Pancreas (tissue), 10 donors: ENCODE data around the gene PRPH. TPM values are rescaled to one million over a fixed set of nuclear protein-coding genes. Genes with fewer than 3 reads are reported as not detected.

Experiments used
- ATAC-seq, 4 donors: fragments of 200-7000 bp; cut with Tn5 transposase; one replicate each; pipeline versions ENCODE4 v1.8.0 to v1.9.1; 2020; ENCODE audit warnings: mild to moderate bottlenecking in 4 of 4, moderate library complexity in 4 of 4
- DNase-seq, 6 donors: peaks; one replicate each; pipeline ENCODE4 v3.0.0-alpha.2; 2020
- FAIRE-seq: peaks from 2 replicates; lab custom pipeline; 2012; peaks lifted over from hg19 to GRCh38; lab: Jason Lieb, UNC
- H3K27ac ChIP-seq, 4 donors: fragments of 200-600 bp; sonication (generic); 1 replicate in 3 of 4; 2 replicates in 1 of 4; pipeline versions ENCODE4 v1.5.0 to v1.8.0; 2020
- H3K27me3 ChIP-seq, 4 donors: fragments of 200-600 bp; one replicate each; pipeline ENCODE4 v1.8.0; 2021
- H3K36me3 ChIP-seq, 3 donors: fragments of 200-600 bp; sonication (generic) in 1 of 3; one replicate each; pipeline versions ENCODE4 v1.5.0 to v1.8.0; 2020 to 2021
- H3K4me1 ChIP-seq, 3 donors: fragments of 200-600 bp; one replicate each; pipeline ENCODE4 v1.8.0; 2021
- H3K4me3 ChIP-seq, 4 donors: fragments of 200-600 bp; sonication (generic) in 2 of 4; one replicate each; pipeline versions ENCODE4 v1.5.0 to v1.8.0; 2020 to 2021
- H3K9me3 ChIP-seq, 4 donors: fragments of 200-600 bp; one replicate each; pipeline ENCODE4 v1.8.0; 2021
- WGBS, 2 donors: extraction: QIAGEN DNeasy Blood & Tissue Kit; methylation state at CpG; one replicate each; pipeline ENCODE4 v1.1.7; 2013; 5-methylcytosine and 5-hydroxymethylcytosine counted together
- intact Hi-C, 3 donors: fragments of 100-400 bp; cut with DNase I; formaldehyde crosslinking; loops; one replicate each; pipeline versions ENCODE4 v1.11.1 to v1.14.2; 2022
- polyA plus RNA-seq, 2 donors: library from polyadenylated mRNA; stranded (reverse); fragments of 200-250 nt; gene quantifications; one replicate each; pipeline ENCODE4 v1.2.3, GENCODE V29; 2013
- total RNA-seq, 6 donors: library from RNA; stranded (reverse); fragmentation: NEBNext Ultra II Directional in 4 of 6; extraction: Animal tissue kit (Norgen Biotek cat#: 25700) in 4 of 6; gene quantifications; one replicate each; pipeline versions ENCODE4 v1.2.1 to v1.2.4, GENCODE V29; 2021 to 2023
- TF ChIP-seq, protein P1 (sequence below), 4 donors: fragments of 200-600 bp; sonication (generic) in 3 of 4; IDR thresholded peaks; one replicate each; pipeline versions ENCODE4 v1.5.0 to v1.8.0; 2021; ENCODE audit warnings: antibody characterized with exemption in 4 of 4
- donor health status: healthy with polysubstance abuse.
- donor health status: DM: no; HTN: no; CAD: no; lungs with moderate emphysema.
- donor health status: DM: no; HTN: no; CAD: no.
- donor health status: control.
- donor health status: control.
- donor health status: Bipolar disorder and iron deficiency.
- donor health status: DM: yes; HTN: yes; CAD: no.
- donor health status: DM: no; HTN: no; CAD: no.
- donor health status: DM: no; HTN: no; CAD: no.
- donor health status: DM: yes; HTN: yes; CAD: no.

PRPH gene
- total and polyA plus RNA-seq, 8 donors, result 0.44 to 18.7 (median 1.1) TPM

DNA sequence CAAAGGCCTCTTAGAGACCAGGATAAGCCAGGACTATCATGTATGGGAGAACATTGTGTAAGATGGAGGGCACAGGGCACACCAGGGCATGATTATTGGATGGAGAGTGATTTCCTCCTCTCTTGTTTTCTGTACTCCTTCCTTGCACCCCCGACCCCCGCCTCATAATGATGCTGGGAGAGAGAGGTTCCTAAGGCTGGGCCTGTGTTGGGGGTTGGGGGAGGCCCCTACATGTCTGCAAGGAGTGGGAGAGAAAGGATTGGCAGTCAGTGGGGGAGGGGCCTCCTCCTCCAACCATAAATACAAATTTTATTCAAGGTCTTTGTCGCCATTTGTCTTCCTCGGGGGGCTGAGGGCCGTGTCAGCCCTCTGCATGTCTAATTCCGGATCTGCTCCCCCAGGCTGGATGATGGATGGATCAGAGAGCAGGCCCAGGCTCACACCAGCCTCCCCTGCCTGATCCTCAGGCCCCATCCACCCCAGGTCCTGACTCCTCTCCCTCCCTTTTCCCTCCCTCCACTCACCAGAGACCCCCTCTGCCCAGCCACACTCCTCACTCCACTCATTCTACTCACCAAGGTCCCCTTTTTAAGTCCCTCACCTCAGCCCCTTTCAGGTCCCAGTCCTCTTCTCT lies 44.0 kb downstream of the PRPH start:
- TF ChIP-seq, protein P1, sequence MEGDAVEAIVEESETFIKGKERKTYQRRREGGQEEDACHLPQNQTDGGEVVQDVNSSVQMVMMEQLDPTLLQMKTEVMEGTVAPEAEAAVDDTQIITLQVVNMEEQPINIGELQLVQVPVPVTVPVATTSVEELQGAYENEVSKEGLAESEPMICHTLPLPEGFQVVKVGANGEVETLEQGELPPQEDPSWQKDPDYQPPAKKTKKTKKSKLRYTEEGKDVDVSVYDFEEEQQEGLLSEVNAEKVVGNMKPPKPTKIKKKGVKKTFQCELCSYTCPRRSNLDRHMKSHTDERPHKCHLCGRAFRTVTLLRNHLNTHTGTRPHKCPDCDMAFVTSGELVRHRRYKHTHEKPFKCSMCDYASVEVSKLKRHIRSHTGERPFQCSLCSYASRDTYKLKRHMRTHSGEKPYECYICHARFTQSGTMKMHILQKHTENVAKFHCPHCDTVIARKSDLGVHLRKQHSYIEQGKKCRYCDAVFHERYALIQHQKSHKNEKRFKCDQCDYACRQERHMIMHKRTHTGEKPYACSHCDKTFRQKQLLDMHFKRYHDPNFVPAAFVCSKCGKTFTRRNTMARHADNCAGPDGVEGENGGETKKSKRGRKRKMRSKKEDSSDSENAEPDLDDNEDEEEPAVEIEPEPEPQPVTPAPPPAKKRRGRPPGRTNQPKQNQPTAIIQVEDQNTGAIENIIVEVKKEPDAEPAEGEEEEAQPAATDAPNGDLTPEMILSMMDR (IDR thresholded peaks at IDR 0.05), result no peak
- WGBS, 2 donors, result 52 to 55% methylated on average over 6 of the region's 6 CpGs
- DNase-seq (peak in 1 of 6 donors; percentile 4), FAIRE-seq (no peak), ATAC-seq (no peak)
- peaks cover 0 to 8% (median 7%) of the 10 kb centered on the region in 4 donors for H3K27me3 ChIP-seq
- no peak overlapping the region for H3K4me3 ChIP-seq
- intact Hi-C loops, result no loop called here
- H3K4me1 ChIP-seq, result peaks cover 0 to 13% (median 0%) of the 10 kb centered on the region in 3 donors
- no peak overlapping the region for H3K27ac ChIP-seq
- H3K36me3 ChIP-seq, result no peaks in the 10 kb centered on the region
- H3K9me3 ChIP-seq, result no peaks in the 10 kb centered on the region

DNA sequence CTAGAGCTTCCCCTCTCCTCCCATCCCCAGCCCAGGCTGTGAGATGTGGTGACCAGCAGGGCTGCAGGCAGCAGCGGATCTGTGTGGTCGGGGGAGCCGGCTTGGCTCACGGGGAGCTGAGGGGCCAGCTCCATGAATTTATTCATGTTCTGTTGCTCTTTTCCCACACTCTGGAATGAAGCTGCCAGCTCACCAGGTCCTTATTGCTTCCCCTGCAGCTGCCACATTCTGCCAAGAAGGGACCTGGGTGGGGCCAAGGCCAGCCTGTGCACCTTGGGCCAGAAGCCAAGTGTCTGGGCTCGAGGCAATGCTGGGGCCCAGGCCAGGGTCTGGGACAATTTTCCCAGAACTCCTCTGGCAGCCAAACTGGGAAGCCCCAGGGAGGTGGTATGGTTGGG lies 44.5 kb downstream of the PRPH start:
- ATAC-seq (peak; percentile 23 to 71 (median 38)), DNase-seq (peak; percentile 54 to 84 (median 76))
- intact Hi-C loops, result no loop called here

DNA sequence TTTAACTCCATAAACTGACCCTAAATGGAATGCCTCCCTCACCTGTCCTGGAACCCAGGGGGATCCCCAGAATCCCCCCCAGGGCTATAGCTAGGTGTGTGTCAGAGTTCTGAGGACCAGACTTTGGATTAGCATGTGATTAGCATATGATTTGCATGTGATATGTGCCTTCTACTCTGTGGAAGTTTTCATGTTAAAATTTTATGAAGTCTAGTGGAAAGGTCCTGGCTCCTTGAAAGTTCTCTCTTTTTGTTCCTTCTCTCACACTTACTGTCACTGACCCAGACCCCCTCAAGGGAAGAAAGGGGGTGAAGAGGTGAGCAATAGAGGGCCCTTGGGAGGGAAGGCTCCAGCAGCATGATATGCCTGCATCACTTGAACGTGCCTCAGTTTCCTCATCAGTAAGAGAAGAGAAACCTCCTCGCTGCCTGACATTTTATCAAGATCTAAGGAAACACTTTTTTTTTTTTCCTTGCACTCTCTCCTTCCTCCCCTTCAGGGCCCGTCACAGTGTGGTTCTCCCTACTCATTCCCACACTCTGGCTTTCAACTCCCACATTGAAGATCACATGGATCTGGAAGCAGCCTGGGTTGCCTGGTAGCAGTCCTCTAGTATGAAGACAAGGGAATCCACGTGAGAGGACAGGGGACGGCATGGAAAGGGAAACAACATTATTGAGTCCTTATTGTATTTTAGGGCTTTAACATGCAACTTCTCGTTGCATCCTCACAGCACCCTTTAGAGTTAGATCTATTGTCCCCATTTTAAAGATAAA lies 45.3 kb downstream of the PRPH start:
- ATAC-seq (no peak), FAIRE-seq (no peak), DNase-seq (no peak)
- H3K4me1 ChIP-seq, result peaks cover 0 to 13% (median 0%) of the 10 kb centered on the region in 3 donors
- no peak overlapping the region for H3K4me3 ChIP-seq
- TF ChIP-seq, protein P1 (IDR thresholded peaks at IDR 0.05), result no peak
- WGBS, 2 donors, result 82 to 87% methylated on average over 6 of the region's 6 CpGs
- no peaks in the 10 kb centered on the region for H3K36me3 ChIP-seq
- H3K27me3 ChIP-seq, result peaks cover 0 to 8% (median 7%) of the 10 kb centered on the region in 4 donors
- no peaks in the 10 kb centered on the region for H3K9me3 ChIP-seq
- H3K27ac ChIP-seq, result no peak overlapping the region
- intact Hi-C loops, result loop anchor here in 1 of 3 donors (10.0 kb wide), 1 partner anchor 175 kb away; no protein-coding TSS in a partner anchor

More for the DNA sequence above, 44.5 kb downstream of the PRPH start:
- TF ChIP-seq, protein P1 (IDR thresholded peaks at IDR 0.05), result no peak
- WGBS, 2 donors, result 28 to 34% methylated on average over 5 of the region's 5 CpGs
- FAIRE-seq, result no peak
- Histone ChIP-seq H3K27me3 (peaks cover 0 to 8% (median 7%) of the 10 kb centered on the region in 4 donors), H3K27ac (no peak overlapping the region), H3K36me3 (no peaks in the 10 kb centered on the region), H3K9me3 (no peaks in the 10 kb centered on the region), H3K4me1 (peaks cover 0 to 13% (median 0%) of the 10 kb centered on the region in 3 donors), H3K4me3 (no peak overlapping the region)

DNA sequence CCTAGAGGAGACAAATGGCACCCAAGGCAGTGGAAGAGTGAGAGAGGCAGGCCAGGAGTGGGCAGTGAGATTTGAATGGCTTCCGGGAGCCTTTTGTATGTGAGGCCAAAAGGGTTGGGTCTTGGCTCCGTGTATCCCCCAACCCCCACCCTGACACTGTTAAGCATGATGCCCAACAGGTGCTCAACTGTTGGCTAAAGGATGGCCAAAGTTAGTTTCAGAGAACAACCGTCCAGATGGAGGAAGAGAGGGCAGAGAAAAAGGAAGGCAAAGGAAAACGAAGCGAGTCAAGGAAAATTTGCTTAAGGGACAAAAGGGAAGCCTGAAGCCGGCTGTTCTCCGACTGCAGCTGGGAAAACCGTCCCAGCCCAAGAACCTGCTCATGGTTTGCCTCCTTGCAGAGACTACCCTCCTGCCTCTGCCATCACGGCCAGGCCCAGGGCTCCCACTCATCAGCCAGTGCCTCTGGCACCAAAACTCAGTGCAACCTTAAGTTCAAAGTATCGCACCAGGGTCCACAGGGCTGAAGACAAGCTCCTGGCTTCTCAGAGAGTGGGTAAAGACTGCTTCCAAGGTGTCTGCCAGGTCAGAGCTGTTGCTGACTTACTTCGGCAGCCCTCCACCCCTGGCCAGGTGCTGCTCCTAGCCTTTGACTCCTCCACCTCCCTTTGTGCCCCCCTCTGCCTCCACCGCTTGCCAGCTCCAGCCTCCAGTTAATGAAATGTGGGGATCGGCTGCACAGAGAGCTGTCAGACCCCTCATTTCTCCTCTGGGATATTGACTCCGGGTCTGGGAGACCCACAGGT lies 46.2 kb downstream of the PRPH start:
- Histone ChIP-seq H3K27me3 (peaks cover 0 to 8% (median 5%) of the 10 kb centered on the region in 4 donors), H3K4me3 (no peak overlapping the region), H3K27ac (no peak overlapping the region), H3K4me1 (peaks cover 6 to 20% (median 8%) of the 10 kb centered on the region in 3 donors), H3K36me3 (no peaks in the 10 kb centered on the region), H3K9me3 (no peaks in the 10 kb centered on the region)
- intact Hi-C loops, result loop anchor here in 1 of 3 donors (10.0 kb wide), 1 partner anchor 174 kb away; no protein-coding TSS in a partner anchor
- DNase-seq (no peak), ATAC-seq (no peak), FAIRE-seq (no peak)
- TF ChIP-seq, protein P1 (IDR thresholded peaks at IDR 0.05), result no peak
- 72 to 76% methylated on average over 14 of the region's 14 CpGs for WGBS, 2 donors
